Tibial nerve (tissue), 4 donors: ENCODE measurements around the gene CD300E. TPM values are rescaled to one million over a fixed set of nuclear protein-coding genes. Genes with fewer than 3 reads are reported as not detected.

Experiments used
- DNase-seq, 2 donors: peaks; one replicate each; pipeline ENCODE4 v3.0.0-alpha.2; 2019; ENCODE audit warnings: low spot score in 2 of 2
- H3K27ac ChIP-seq, 4 donors: fragments of 200-600 bp; sonication (generic) in 3 of 4; one replicate each; pipeline ENCODE4 v1.5.1; 2017 to 2019; ENCODE audit warnings: mild to moderate bottlenecking in 1 of 4
- H3K27me3 ChIP-seq, 2 donors: fragments of 200-600 bp; sonication (generic) in 1 of 2; one replicate each; pipeline versions ENCODE4 v1.5.1 to v1.6.0; 2017 to 2019
- H3K36me3 ChIP-seq, 3 donors: fragments of 200-600 bp; sonication (generic); one replicate each; pipeline ENCODE4 v1.5.1; 2018 to 2019
- H3K4me1 ChIP-seq, 4 donors: fragments of 200-600 bp; sonication (generic) in 3 of 4; one replicate each; pipeline ENCODE4 v1.5.1; 2017 to 2019
- H3K4me3 ChIP-seq, 4 donors: fragments of 200-600 bp; sonication (generic) in 3 of 4; one replicate each; pipeline ENCODE4 v1.5.1; 2017 to 2019; ENCODE audit warnings: mild to moderate bottlenecking in 1 of 4, moderate library complexity in 1 of 4
- H3K9me3 ChIP-seq, 4 donors: fragments of 200-600 bp; sonication (generic) in 3 of 4; one replicate each; pipeline ENCODE4 v1.5.1; 2017 to 2019
- EP300 ChIP-seq, 2 donors: sonication (generic); formaldehyde crosslinking; IDR thresholded peaks; one replicate each; pipeline ENCODE4 v1.6.1; 2017; ENCODE audit warnings: antibody characterized with exemption in 2 of 2, mild to moderate bottlenecking in 1 of 2
- POLR2A ChIP-seq, 2 donors: fragments of 450-650 bp; IDR thresholded peaks; one replicate each; pipeline ENCODE4 v1.6.1; 2017; ENCODE audit warnings: antibody characterized with exemption in 2 of 2, mild to moderate bottlenecking in 2 of 2, moderate library complexity in 2 of 2
- WGBS, 2 donors: methylation state at CpG; one replicate each; pipeline ENCODE4 v1.1.5; 2018; 5-methylcytosine and 5-hydroxymethylcytosine counted together
- total RNA-seq, 4 donors: library from RNA; depleted of rRNA; stranded (reverse); fragments of >200 nt; gene quantifications; one replicate each; pipeline ENCODE4 v1.1.0, GENCODE V29; 2016
- TF ChIP-seq, protein P1 (sequence below), 5 experiments: fragments of 200-600 bp in 3 of 5; fragments of 450-650 bp in 2 of 5; sonication (generic) in 3 of 5; IDR thresholded peaks; one replicate each; pipeline ENCODE4 v1.5.1; 2016 to 2019; ENCODE audit warnings: antibody characterized with exemption in 5 of 5, mild to moderate bottlenecking in 3 of 5, moderate library complexity in 2 of 5

Gene CD300E
- total RNA-seq, 4 donors from 2014 or later: under 0.01 to 1.8 (median 0.51) TPM

DNA sequence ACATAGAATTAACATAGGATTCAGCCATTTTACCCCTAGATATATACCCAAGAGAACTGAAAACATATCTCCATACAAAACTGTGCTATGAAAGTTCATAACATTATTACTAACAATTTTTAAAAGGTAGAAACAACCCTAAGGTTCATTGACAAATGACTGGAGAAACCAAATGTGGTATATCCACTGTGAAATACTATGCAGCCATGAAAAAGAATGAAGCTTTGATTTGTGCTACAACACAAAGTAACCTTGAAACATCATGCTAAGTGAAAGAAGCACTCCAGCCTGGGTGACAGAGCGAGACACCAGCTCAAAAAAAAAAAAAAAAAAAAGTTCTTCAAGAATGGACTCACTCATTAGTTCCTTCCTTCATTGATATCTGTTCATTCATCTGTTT is 32.0 kb downstream of the CD300E start:
- 83 to 88% methylated on average over 1 of the region's 1 CpG for WGBS, 2 donors
- DNase-seq: no peak
- Histone ChIP-seq H3K4me3 (no peak overlapping the region), H3K27ac (no peak overlapping the region), H3K4me1 (no peaks in the 10 kb centered on the region), H3K36me3 (no peaks in the 10 kb centered on the region), H3K27me3 (peaks cover 0 to 3% of the 10 kb centered on the region in 2 donors), H3K9me3 (peaks cover 0 to 10% (median 0%) of the 10 kb centered on the region in 4 donors)
- no peak for TF ChIP-seq EP300 (IDR thresholded peaks at IDR 0.05)
- no peak for TF ChIP-seq POLR2A (IDR thresholded peaks at IDR 0.05)
- TF ChIP-seq, protein P1, sequence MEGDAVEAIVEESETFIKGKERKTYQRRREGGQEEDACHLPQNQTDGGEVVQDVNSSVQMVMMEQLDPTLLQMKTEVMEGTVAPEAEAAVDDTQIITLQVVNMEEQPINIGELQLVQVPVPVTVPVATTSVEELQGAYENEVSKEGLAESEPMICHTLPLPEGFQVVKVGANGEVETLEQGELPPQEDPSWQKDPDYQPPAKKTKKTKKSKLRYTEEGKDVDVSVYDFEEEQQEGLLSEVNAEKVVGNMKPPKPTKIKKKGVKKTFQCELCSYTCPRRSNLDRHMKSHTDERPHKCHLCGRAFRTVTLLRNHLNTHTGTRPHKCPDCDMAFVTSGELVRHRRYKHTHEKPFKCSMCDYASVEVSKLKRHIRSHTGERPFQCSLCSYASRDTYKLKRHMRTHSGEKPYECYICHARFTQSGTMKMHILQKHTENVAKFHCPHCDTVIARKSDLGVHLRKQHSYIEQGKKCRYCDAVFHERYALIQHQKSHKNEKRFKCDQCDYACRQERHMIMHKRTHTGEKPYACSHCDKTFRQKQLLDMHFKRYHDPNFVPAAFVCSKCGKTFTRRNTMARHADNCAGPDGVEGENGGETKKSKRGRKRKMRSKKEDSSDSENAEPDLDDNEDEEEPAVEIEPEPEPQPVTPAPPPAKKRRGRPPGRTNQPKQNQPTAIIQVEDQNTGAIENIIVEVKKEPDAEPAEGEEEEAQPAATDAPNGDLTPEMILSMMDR (IDR thresholded peaks at IDR 0.05): no peak

DNA sequence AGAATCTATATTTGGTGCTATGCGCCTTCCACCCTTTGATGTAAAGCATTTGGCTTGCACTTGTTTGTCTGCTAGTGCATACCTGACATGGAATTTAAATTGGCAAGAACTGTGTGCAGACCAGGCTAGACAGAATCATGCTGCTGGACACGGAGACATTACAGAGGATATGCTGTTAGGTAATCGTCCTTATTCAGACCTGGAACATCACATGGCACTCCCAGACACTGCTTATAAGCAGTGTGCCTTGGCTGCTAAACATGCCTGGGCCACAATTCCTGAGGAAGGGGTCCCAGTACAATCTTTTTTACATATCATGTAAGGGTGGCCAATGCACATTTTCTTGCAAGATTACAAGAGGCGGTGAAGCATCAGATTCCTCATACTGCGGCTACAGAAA is 37.8 kb downstream of the CD300E start:
- TF ChIP-seq, protein P1 (IDR thresholded peaks at IDR 0.05): no peak
- TF ChIP-seq POLR2A (IDR thresholded peaks at IDR 0.05) (no peak), EP300 (IDR thresholded peaks at IDR 0.05) (no peak)
- WGBS, 2 donors: 85 to 86% methylated on average over 5 of the region's 5 CpGs
- H3K4me3 ChIP-seq: no peak overlapping the region
- no peaks in the 10 kb centered on the region for H3K4me1 ChIP-seq
- no peaks in the 10 kb centered on the region for H3K27me3 ChIP-seq
- no peaks in the 10 kb centered on the region for H3K36me3 ChIP-seq
- H3K9me3 ChIP-seq: peaks cover 0 to 17% (median 0%) of the 10 kb centered on the region in 4 donors
- H3K27ac ChIP-seq: no peak overlapping the region
- DNase-seq: no peak

DNA sequence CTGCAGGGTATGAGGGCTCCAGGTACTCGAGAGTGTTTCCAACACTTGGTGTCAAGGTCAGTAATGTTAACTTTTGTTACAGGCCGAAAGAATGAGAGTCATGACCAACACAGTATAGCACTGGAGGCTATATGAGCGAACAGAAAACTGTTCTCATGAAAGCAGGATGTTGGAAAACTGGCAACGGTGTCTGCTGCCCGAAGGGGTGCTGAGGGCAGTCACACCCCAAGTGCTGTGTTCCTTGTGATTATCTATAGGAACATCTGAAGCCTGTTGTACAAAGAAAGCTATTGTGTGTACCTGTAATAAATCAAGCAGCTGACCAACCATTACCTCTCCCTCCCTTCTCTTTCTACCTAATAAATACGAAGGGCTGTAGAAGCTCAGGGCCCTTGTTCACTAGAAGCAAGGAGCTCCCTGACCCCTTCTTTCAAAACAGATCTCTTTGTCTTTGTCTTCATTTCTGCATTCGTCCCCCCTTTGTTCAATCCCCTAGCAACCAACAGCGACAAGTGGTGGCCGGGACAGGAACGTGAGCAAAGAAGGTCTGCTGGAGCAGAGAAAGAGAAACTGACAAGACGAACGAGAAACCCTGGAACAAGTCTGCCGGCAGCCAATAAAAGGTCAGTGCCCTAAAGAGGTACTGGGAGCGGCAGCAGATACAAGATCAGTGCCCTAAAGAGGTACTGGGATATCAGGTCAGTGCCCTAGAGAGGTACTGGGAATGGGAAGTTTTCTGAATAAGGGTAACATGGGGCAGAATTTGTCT is 39.1 kb downstream of the CD300E start:
- no peak for DNase-seq
- Histone ChIP-seq H3K27ac (no peak overlapping the region), H3K9me3 (peaks cover 0 to 17% (median 0%) of the 10 kb centered on the region in 4 donors), H3K36me3 (no peaks in the 10 kb centered on the region), H3K4me3 (no peak overlapping the region), H3K4me1 (no peaks in the 10 kb centered on the region), H3K27me3 (no peaks in the 10 kb centered on the region)
- WGBS, 2 donors: 65 to 73% methylated on average over 14 of the region's 14 CpGs
- TF ChIP-seq POLR2A (IDR thresholded peaks at IDR 0.05): no peak
- TF ChIP-seq, protein P1 (IDR thresholded peaks at IDR 0.05): no peak
- TF ChIP-seq EP300 (IDR thresholded peaks at IDR 0.05): no peak

DNA sequence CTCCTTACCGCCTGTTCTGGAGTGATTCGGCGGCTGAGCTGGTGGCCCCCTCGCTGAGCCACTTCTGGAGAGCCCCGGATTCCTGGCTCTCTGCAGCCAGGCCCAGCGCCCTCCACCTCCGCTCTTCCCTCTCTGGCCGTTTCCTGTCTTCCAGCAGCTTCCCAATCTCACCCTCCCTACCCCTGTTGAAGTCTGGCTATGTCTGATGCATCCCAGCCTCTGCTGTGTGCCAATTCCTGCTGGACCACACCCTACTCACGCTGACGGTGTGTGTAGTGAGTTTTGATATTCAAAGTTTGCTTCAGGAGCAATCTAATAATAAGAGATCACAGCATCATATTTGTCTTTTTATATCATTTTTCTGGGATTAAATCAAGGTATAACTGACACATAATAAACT is 40.9 kb downstream of the CD300E start:
- H3K4me3 ChIP-seq: no peak overlapping the region
- H3K4me1 ChIP-seq: no peaks in the 10 kb centered on the region
- H3K27ac ChIP-seq: no peak overlapping the region
- peaks cover 0 to 6% (median 0%) of the 10 kb centered on the region in 4 donors for H3K9me3 ChIP-seq
- TF ChIP-seq POLR2A (IDR thresholded peaks at IDR 0.05) (no peak), EP300 (IDR thresholded peaks at IDR 0.05) (no peak)
- TF ChIP-seq, protein P1 (IDR thresholded peaks at IDR 0.05): no peak
- 73 to 81% methylated on average over 10 of the region's 10 CpGs for WGBS, 2 donors
- H3K36me3 ChIP-seq: no peaks in the 10 kb centered on the region
- no peaks in the 10 kb centered on the region for H3K27me3 ChIP-seq
- no peak for DNase-seq

DNA sequence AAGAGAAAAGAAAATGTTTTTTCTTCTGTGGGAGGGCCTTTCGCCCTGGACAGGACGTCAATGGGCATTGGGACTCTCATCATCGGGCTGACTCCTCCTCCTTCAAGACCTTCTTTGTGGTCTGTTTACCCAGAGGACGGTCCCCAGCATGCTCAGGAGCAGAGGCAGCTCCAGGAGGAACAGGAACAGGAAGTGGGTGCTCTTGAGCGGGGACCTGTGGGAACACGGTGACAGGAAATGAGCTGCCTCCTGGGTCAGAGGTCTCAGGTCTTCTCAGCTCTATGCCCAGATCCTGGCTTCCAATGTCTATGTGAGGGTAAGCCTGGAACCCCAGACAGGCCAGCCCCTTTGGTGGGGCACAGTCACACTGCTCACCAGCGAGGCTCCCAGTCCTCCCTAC is 43.6 kb downstream of the CD300E start:
- no peak for DNase-seq
- 51 to 54% methylated on average over 7 of the region's 7 CpGs for WGBS, 2 donors

More for the DNA sequence above, 43.6 kb downstream of the CD300E start:
- no peaks in the 10 kb centered on the region for H3K27me3 ChIP-seq
- TF ChIP-seq, protein P1 (IDR thresholded peaks at IDR 0.05): no peak
- TF ChIP-seq POLR2A (IDR thresholded peaks at IDR 0.05) (no peak), EP300 (IDR thresholded peaks at IDR 0.05) (no peak)
- H3K4me3 ChIP-seq: no peak overlapping the region
- H3K36me3 ChIP-seq: no peaks in the 10 kb centered on the region
- no peak overlapping the region for H3K27ac ChIP-seq
- H3K9me3 ChIP-seq: peaks cover 0 to 6% (median 0%) of the 10 kb centered on the region in 4 donors
- H3K4me1 ChIP-seq: no peaks in the 10 kb centered on the region
